Lower lobe of right lung (tissue), 2 donors: ENCODE results near the gene CYP46A1. TPM values are rescaled to one million over a fixed set of nuclear protein-coding genes. Genes with fewer than 3 reads are reported as not detected.

Experiments
- ATAC-seq, 2 donors: fragments of 200-7000 bp; cut with Tn5 transposase; one replicate each; pipeline ENCODE4 v1.9.1; 2020 to 2022; ENCODE audit warnings: mild to moderate bottlenecking in 2 of 2, moderate library complexity in 2 of 2
- DNase-seq: peaks from one replicate; pipeline ENCODE4 v3.0.0-alpha.2; 2020
- H3K27ac ChIP-seq: fragments of 200-600 bp; one replicate; pipeline ENCODE4 v1.8.0; 2022
- H3K27me3 ChIP-seq: fragments of 200-600 bp; one replicate; pipeline ENCODE4 v1.8.0; 2022; ENCODE audit warnings: low read depth
- H3K36me3 ChIP-seq: fragments of 200-600 bp; one replicate; pipeline ENCODE4 v1.8.0; 2022; ENCODE audit warnings: mild to moderate bottlenecking
- H3K4me1 ChIP-seq: fragments of 200-600 bp; one replicate; pipeline ENCODE4 v1.8.0; 2022
- H3K4me3 ChIP-seq: fragments of 200-600 bp; one replicate; pipeline ENCODE4 v1.8.0; 2022; ENCODE audit warnings: mild to moderate bottlenecking
- H3K9me3 ChIP-seq: fragments of 200-600 bp; one replicate; pipeline ENCODE4 v1.8.0; 2022
- intact Hi-C: fragments of 100-400 bp; cut with DNase I; formaldehyde crosslinking; loops from one replicate; pipeline ENCODE4 v1.11.0; 2022
- total RNA-seq: library from RNA; stranded (reverse); fragmentation: NEBNext Ultra II Directional; extraction: Animal tissue kit (Norgen Biotek cat#: 25700); gene quantifications from one replicate; pipeline ENCODE4 v1.2.1, GENCODE V29; 2021
- TF ChIP-seq, protein P1 (sequence below): fragments of 200-600 bp; IDR thresholded peaks from one replicate; pipeline ENCODE4 v1.8.0; 2022; ENCODE audit warnings: antibody characterized with exemption, mild to moderate bottlenecking
- donor health status: DM: no; HTN: yes; CAD: no; lungs with severe emphysema.

CYP46A1 gene
- total RNA-seq, 1 donor from 2014 or later, result 0.62 TPM

DNA sequence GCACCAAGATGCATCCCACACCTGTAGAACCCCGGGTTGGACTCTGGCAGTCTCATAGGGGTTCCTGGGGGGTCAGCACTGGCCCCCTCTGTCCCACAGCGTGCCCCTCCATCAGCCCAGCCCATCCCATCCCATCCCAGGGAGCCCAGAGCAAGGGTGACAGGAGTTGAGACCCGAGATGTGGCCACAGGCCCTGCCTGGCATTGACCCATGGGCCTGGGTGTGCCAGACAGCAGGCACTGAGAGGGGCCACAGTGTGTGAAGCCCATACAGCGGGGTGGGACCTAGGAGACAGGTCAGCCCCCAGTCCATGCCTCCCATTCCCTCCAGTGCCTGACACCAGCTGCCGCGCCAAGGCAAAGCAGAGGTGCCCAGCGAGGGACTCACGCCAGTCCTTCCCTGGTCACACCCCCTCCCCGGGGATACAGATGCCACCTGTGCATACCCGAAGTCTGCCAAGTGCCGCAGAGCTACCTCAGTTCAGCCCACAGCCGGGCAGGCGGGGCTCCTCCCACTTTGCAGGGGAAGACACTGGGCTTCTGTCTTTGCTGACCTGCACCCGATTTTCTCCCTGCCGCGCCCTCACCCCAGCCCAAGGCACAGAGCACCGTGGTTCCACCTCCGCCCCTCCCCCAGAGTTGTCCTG is 50.4 kb downstream of the CYP46A1 start:
- TF ChIP-seq, protein P1, sequence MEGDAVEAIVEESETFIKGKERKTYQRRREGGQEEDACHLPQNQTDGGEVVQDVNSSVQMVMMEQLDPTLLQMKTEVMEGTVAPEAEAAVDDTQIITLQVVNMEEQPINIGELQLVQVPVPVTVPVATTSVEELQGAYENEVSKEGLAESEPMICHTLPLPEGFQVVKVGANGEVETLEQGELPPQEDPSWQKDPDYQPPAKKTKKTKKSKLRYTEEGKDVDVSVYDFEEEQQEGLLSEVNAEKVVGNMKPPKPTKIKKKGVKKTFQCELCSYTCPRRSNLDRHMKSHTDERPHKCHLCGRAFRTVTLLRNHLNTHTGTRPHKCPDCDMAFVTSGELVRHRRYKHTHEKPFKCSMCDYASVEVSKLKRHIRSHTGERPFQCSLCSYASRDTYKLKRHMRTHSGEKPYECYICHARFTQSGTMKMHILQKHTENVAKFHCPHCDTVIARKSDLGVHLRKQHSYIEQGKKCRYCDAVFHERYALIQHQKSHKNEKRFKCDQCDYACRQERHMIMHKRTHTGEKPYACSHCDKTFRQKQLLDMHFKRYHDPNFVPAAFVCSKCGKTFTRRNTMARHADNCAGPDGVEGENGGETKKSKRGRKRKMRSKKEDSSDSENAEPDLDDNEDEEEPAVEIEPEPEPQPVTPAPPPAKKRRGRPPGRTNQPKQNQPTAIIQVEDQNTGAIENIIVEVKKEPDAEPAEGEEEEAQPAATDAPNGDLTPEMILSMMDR, result no peak
- peak overlapping the region; percentile 76 for H3K27ac ChIP-seq
- no peaks in the 10 kb centered on the region for H3K9me3 ChIP-seq
- no peak overlapping the region for H3K4me3 ChIP-seq
- no peaks in the 10 kb centered on the region for H3K36me3 ChIP-seq
- ATAC-seq (no peak), DNase-seq (peak; percentile 44)
- intact Hi-C loops, result loop anchor here (10.0 kb wide), 1 partner anchor 150 kb away; no protein-coding TSS in a partner anchor
- peaks cover 68% of the 10 kb centered on the region for H3K4me1 ChIP-seq
- peaks cover 10% of the 10 kb centered on the region for H3K27me3 ChIP-seq

DNA sequence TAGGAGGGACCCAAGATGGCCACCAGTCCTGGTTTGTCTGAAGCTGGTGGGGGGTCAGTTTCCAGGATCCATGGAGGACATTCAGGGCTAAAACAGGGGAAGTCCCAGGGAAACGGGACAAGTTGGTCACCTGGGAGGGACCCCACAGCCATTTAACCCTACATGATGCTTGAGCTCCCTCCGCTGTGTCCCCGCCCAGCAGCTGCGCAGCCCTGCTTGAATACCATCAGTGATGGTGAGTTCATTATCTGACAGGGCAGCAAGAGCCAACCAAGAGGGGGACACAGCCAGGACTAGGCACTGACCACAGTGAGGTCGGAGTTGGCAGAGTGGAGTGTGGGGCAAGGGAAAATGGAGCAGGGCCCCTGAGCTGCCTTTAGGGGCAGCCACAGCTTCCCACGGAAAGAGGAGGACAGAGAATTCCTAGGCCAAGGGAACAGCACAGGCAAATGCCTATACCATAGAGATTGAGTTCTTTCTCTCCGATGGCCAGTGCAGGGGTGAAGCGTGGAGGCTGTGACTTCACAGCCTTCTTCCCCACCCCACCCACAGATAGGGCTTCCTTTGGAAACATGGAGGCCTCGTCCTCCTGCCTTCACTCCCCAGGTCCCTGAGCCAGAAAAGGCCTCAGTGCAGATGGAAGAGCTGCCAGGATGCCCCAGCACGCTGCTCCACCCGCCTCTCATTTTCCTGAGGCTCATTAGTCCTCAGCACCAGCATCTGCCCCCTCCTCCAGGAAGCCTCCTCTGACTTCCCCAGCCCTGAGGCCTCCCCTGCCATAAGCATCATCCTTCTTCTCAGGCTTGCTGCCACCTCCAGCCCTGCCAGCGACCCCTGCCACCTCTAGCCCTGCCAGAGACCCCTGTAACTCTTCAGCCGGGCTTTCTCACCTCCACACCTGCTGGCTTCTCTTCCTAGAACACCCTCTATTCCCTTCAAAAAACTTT is 51.4 kb downstream of the CYP46A1 start:
- intact Hi-C loops, result loop anchor here (10.0 kb wide), 1 partner anchor 149 kb away; no protein-coding TSS in a partner anchor
- H3K27ac ChIP-seq, result peak overlapping the region; percentile 76
- H3K4me1 ChIP-seq, result peaks cover 66% of the 10 kb centered on the region
- H3K9me3 ChIP-seq, result no peaks in the 10 kb centered on the region
- peaks cover 6% of the 10 kb centered on the region for H3K27me3 ChIP-seq
- ATAC-seq (no peak), DNase-seq (peak; percentile 24)
- H3K4me3 ChIP-seq, result no peak overlapping the region
- TF ChIP-seq, protein P1, result no peak
- H3K36me3 ChIP-seq, result no peaks in the 10 kb centered on the region

DNA sequence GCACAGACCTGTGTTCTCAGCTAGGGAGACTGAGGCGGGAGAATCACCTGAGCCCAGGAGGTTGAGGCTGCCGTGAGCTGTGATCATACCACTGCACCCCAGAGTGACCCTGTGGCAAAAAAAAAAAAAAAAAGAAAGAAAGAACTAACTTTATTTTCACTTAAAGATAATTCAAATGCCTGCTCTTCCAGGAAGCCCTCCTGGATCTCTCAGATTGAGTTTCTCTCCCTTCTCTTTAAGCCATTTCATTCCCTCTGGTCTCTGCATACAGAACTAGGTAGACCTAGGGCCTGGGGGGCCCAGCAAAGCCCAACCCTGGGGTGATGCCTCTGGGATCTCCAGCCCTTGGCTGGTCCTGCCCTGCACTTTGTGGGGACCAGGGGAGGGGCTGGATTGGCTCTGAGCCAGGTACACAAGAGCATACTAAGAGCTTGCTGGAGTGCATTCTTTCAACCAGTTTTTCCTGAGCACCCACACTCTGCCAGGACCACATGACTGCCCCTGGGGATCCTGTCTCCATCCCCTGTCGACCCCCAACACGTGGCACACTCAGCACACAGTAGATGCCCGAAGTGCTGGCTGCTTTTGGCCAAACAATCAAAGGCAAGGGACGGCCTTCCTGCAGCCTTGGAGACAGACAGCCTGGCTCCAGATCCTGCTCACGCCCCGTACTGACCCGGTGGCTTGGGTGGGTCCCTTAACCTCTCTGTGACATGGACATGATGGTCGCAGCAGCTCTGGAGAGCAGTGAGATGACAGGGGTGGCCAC is 52.7 kb downstream of the CYP46A1 start:
- Histone ChIP-seq H3K4me3 (peak overlapping the region; percentile 75), H3K36me3 (no peaks in the 10 kb centered on the region), H3K27ac (peak overlapping the region; percentile 83), H3K4me1 (peaks cover 55% of the 10 kb centered on the region), H3K9me3 (no peaks in the 10 kb centered on the region), H3K27me3 (no peaks in the 10 kb centered on the region)
- intact Hi-C loops, result loop anchor here (10.0 kb wide), 1 partner anchor 148 kb away; no protein-coding TSS in a partner anchor
- ATAC-seq, result peak; percentile 13 to 26
- TF ChIP-seq, protein P1, result no peak
- peak; percentile 51 for DNase-seq

DNA sequence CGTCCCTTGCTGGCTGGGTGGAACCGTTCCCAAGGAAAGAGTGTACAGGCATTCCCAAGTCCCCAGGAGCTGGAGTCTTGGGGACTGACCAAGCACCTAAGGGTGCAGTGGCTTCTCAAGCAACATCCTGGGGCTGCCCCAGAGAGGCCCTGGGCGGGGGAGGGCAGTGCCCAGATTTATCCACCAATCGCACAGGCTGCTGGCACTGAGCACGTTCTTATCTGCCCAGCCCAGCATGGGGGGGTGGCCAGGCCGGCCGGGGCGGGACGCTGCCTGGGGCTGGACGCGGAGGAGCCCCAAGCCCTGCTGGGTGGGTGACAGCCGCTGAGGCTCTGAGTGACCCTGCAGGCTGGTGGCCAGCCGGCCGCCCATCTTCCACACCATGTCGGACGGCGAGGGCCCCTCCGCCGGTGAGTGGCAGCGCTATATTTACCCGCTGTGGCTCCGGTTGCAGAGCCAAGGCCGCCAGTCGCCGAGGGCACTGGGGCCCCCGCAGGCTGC is 53.4 kb downstream of the CYP46A1 start:
- TF ChIP-seq, protein P1, result no peak
- H3K27me3 ChIP-seq, result no peaks in the 10 kb centered on the region
- peak overlapping the region; percentile 75 for H3K4me3 ChIP-seq
- peaks cover 54% of the 10 kb centered on the region for H3K4me1 ChIP-seq
- ATAC-seq (peak; percentile 89 to 94), DNase-seq (peak; percentile 81)
- peak overlapping the region; percentile 83 for H3K27ac ChIP-seq
- intact Hi-C loops, result loop anchor here (10.0 kb wide), 1 partner anchor 147 kb away; no protein-coding TSS in a partner anchor
- H3K36me3 ChIP-seq, result no peaks in the 10 kb centered on the region
- no peaks in the 10 kb centered on the region for H3K9me3 ChIP-seq
